Caco-2 (cell line): ENCODE results near the gene GGA1. TPM values are rescaled to one million over a fixed set of nuclear protein-coding genes. Genes with fewer than 3 reads are reported as not detected.

Source experiments
- BruUV-seq: library from RNA; stranded (reverse); fragments of 400-500 nt; replicated peaks from 2 replicates; lab custom pipeline; 2021; lab: Mats Ljungman, UMichigan
- CTCF ChIA-PET: fragments of 300-600 bp; sonication (Branson Sonifier 250); formaldehyde crosslinking; loops from one replicate; lab custom pipeline; 2022; ENCODE audit warnings: antibody characterized with exemption; lab: Charles Lee
- POLR2A ChIA-PET: fragments of 300-600 bp; sonication (Branson Sonifier 250); formaldehyde crosslinking; loops from one replicate; lab custom pipeline; 2022; ENCODE audit warnings: antibody characterized with exemption; lab: Charles Lee
- DNase-seq, 2 experiments: peaks; one replicate each; pipeline versions ENCODE4 v3.0.0 to v3.0.0-alpha.2; 2020 to 2022
- H3K27me3 ChIP-seq: replicated peaks from 2 replicates; pipeline ENCODE4 v1.6.0; 2011; ENCODE audit warnings: low read length; ENCODE audit not compliant: control insufficient read depth, insufficient read depth
- H3K36me3 ChIP-seq: 2 replicates; pipeline ENCODE4 v1.5.1; 2011; ENCODE audit warnings: low read length; ENCODE audit not compliant: control insufficient read depth, insufficient read depth
- H3K4me1 ChIP-seq: fragments of 250-450 bp; sonication (Bioruptor Pico); 2 replicates; pipeline ENCODE4 v1.5.1; 2020; ENCODE audit warnings: mild to moderate bottlenecking
- H3K4me3 ChIP-seq: 2 replicates; pipeline ENCODE4 v1.5.1; 2011; ENCODE audit warnings: low read depth, mild to moderate bottlenecking, control low read depth, low read length
- H3K9me3 ChIP-seq: fragments of 250-450 bp; sonication (Bioruptor Pico); 2 replicates; pipeline ENCODE4 v1.5.1; 2020; ENCODE audit warnings: mild to moderate bottlenecking, moderate library complexity
- H3K27ac Mint-ChIP-seq: one replicate; pipeline ENCODE4 v1.8.0; 2022; ENCODE audit warnings: mixed read lengths; ENCODE audit not compliant: unreplicated experiment
- H3K27me3 Mint-ChIP-seq: one replicate; pipeline ENCODE4 v1.8.0; 2022; ENCODE audit warnings: mixed read lengths; ENCODE audit not compliant: insufficient read depth, unreplicated experiment
- H3K36me3 Mint-ChIP-seq: one replicate; pipeline ENCODE4 v1.8.0; 2022; ENCODE audit warnings: mild to moderate bottlenecking, mixed read lengths; ENCODE audit not compliant: insufficient read depth, unreplicated experiment
- H3K4me1 Mint-ChIP-seq: one replicate; pipeline ENCODE4 v1.8.0; 2022; ENCODE audit warnings: low read depth, mixed read lengths; ENCODE audit not compliant: unreplicated experiment
- H3K4me3 Mint-ChIP-seq: one replicate; pipeline ENCODE4 v1.8.0; 2022; ENCODE audit warnings: mild to moderate bottlenecking, moderate library complexity, mixed read lengths; ENCODE audit not compliant: unreplicated experiment
- H3K9me3 Mint-ChIP-seq: one replicate; pipeline ENCODE4 v1.8.0; 2022; ENCODE audit warnings: mixed read lengths; ENCODE audit not compliant: unreplicated experiment
- intact Hi-C: fragments of 100-400 bp; cut with micrococcal nuclease; formaldehyde crosslinking; loops from one replicate; pipeline ENCODE4 v1.10.0; 2022; ENCODE audit not compliant: unreplicated experiment
- total RNA-seq: library from RNA; stranded (reverse); gene quantifications from 2 replicates; pipeline ENCODE4 v1.2.3, GENCODE V29; 2022
- TF ChIP-seq, protein P1 (sequence below), 2 experiments: fragments of 200-600 bp in 1 of 2; IDR thresholded peaks; 1 replicate in 1 of 2; 2 replicates in 1 of 2; pipeline versions ENCODE4 v1.5.1 to v1.8.0; 2011 to 2022; ENCODE audit warnings: antibody characterized with exemption in 1 of 2, control low read depth in 1 of 2, inconsistent platforms in 1 of 2, low read depth in 1 of 2, low read length in 1 of 2, mild to moderate bottlenecking in 1 of 2, moderate library complexity in 1 of 2; ENCODE audit not compliant: insufficient read depth in 1 of 2, severe bottlenecking in 1 of 2, unreplicated experiment in 1 of 2

Gene GGA1
- total RNA-seq, 1 experiment from 2014 or later, result 65.7 TPM

DNA sequence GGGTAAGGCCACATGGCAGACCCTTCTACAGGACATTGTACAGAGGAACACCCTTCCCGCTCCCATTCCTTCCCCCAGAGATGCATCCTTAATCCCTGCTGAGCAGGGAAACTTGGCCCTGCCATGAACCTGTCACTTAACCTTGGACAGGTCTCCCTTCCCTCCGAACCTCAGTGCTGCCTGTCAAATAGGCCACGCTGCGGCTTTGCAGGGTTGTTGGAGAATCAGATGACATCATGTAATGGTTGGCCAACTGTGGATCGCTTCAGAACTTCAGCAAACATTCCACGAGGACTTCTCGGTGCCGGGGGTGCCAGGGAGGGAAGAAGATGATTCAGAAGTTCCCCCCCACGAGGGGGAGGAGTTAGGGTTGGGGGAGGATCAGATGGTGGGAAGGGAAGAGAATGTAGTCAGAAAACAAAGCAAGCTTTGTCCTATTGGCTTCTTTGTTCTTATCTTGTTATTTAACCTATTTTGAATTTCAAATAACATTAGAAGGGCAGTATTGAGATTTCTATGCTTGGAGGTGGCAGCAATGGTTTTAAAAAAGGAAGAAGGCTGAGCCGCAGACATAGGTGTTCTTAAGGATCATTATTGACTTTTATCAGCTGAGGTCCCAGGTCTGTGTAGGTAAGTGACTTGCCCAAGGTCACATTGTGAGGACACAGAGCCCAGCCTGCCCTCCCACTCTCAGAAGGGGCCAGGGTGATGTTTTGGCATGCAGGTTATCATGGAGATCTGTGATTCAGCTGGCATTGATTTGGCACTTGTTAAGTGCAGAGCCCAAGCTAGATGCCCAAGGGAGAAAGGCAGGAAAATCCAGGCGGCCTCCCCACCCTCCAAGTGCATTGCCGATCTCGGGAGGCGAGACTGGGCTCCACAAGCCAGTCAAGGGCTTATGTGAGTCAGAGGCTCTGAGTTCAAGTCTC lies 45.2 kb upstream of the GGA1 start:
- Histone ChIP-seq H3K4me3 (no peak overlapping the region), H3K36me3 (peaks cover 7% of the 10 kb centered on the region), H3K27me3 (no peaks in the 10 kb centered on the region), H3K4me1 (peaks cover 55% of the 10 kb centered on the region), H3K9me3 (no peaks in the 10 kb centered on the region)
- ChIA-PET CTCF (interaction anchor here (1.1 to 3.0 kb wide), 4 partner anchors 18 to 95 kb away, joined by 4 to 17 read pairs (median 6); partner anchors contain the start of gene PDXP), POLR2A (interaction anchor here (0.6 kb wide), 3 partner anchors 17 to 24 kb away, joined by 3 read pairs; partner anchors contain the start of gene LGALS2)
- H3K9me3 Mint-ChIP-seq, result no peaks in the 10 kb centered on the region
- peak overlapping the region; percentile 70 for H3K27ac Mint-ChIP-seq
- H3K36me3 Mint-ChIP-seq, result peaks cover 69% of the 10 kb centered on the region
- DNase-seq, result peak; percentile 77 to 79
- no TSS peak for BruUV-seq
- peak overlapping the region; percentile 76 for H3K4me3 Mint-ChIP-seq
- TF ChIP-seq, protein P1, sequence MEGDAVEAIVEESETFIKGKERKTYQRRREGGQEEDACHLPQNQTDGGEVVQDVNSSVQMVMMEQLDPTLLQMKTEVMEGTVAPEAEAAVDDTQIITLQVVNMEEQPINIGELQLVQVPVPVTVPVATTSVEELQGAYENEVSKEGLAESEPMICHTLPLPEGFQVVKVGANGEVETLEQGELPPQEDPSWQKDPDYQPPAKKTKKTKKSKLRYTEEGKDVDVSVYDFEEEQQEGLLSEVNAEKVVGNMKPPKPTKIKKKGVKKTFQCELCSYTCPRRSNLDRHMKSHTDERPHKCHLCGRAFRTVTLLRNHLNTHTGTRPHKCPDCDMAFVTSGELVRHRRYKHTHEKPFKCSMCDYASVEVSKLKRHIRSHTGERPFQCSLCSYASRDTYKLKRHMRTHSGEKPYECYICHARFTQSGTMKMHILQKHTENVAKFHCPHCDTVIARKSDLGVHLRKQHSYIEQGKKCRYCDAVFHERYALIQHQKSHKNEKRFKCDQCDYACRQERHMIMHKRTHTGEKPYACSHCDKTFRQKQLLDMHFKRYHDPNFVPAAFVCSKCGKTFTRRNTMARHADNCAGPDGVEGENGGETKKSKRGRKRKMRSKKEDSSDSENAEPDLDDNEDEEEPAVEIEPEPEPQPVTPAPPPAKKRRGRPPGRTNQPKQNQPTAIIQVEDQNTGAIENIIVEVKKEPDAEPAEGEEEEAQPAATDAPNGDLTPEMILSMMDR (IDR thresholded peaks at IDR 0.05; ENCODE audit: insufficient read depth in 1 of 2, low read depth in 1 of 2, low read length in 1 of 2, severe bottlenecking in 1 of 2, unreplicated experiment in 1 of 2), result no peak
- peaks cover 13% of the 10 kb centered on the region for H3K4me1 Mint-ChIP-seq
- H3K27me3 Mint-ChIP-seq, result no peaks in the 10 kb centered on the region
- intact Hi-C loops, result no loop called here

DNA sequence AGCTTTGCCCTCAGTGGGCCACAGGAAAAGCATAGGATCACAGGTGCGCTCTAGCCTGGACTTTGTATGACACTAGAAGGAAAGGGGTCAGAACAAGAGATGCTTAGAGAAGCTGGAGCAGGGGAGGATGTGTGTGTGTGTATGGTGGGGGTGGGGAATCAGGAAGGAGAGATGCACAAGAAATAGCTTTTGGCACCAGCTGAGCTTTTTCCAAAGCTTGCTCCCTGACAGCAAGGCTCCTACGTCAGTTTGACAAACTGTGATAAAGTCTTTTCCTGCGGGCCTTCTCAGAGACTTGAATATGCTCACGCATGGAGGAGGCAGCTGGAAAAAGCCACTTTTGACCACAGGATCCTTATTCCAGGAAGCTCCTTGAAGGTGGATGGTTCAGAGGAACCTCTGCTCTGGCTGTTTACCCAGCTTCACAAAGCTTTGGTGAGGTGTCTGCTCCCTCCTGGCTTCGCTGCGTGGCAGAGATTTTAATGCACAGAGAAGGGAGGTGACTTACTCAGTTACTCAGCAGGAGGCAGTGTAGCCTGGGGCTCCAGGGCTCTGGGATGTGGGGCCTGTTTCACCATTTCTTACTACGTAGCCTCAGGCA lies 44.4 kb upstream of the GGA1 start:
- H3K27me3 Mint-ChIP-seq, result no peaks in the 10 kb centered on the region
- Histone ChIP-seq H3K27me3 (no peaks in the 10 kb centered on the region), H3K36me3 (peaks cover 7% of the 10 kb centered on the region), H3K4me3 (no peak overlapping the region), H3K9me3 (no peaks in the 10 kb centered on the region), H3K4me1 (peaks cover 63% of the 10 kb centered on the region)
- BruUV-seq, result no TSS peak
- H3K4me1 Mint-ChIP-seq, result peaks cover 16% of the 10 kb centered on the region
- DNase-seq, result no peak
- H3K27ac Mint-ChIP-seq, result peak overlapping the region; percentile 70
- peaks cover 77% of the 10 kb centered on the region for H3K36me3 Mint-ChIP-seq
- CTCF ChIA-PET, result interaction anchor here (0.7 to 3.0 kb wide), 4 partner anchors 19 to 36 kb away, joined by 4 to 17 read pairs (median 6); no protein-coding TSS in a partner anchor
- POLR2A ChIA-PET, result no interaction called here
- peak overlapping the region; percentile 76 for H3K4me3 Mint-ChIP-seq
- H3K9me3 Mint-ChIP-seq, result no peaks in the 10 kb centered on the region
- TF ChIP-seq, protein P1 (IDR thresholded peaks at IDR 0.05; ENCODE audit: insufficient read depth in 1 of 2, low read depth in 1 of 2, low read length in 1 of 2, severe bottlenecking in 1 of 2, unreplicated experiment in 1 of 2), result no peak
- intact Hi-C loops, result no loop called here

DNA sequence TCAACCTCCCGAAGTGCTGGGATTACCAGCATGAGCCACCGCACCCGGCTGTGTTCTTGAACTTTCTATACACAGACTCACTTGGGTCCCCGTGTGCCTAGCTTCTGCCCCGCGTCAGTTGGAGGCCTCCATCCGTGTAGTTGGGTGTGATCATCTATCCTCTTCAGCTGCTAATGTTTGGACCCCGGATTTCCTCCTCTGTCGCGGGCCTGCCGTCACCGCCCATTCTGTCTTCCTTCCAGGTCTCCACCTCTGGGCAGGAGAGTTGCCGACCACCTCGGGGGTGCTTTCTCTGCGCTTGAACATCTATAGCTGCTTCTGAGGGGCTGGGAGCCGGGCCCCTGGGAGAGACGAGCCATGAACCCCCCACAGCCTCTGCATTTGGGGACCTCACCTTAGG lies 42.8 kb upstream of the GGA1 start:
- no peaks in the 10 kb centered on the region for H3K9me3 Mint-ChIP-seq
- peaks cover 32% of the 10 kb centered on the region for H3K4me1 Mint-ChIP-seq
- BruUV-seq, result no TSS peak
- no peak overlapping the region for H3K4me3 Mint-ChIP-seq
- peaks cover 93% of the 10 kb centered on the region for H3K36me3 Mint-ChIP-seq
- Histone ChIP-seq H3K36me3 (peaks cover 11% of the 10 kb centered on the region), H3K27me3 (no peaks in the 10 kb centered on the region), H3K4me3 (no peak overlapping the region), H3K9me3 (no peaks in the 10 kb centered on the region), H3K4me1 (peaks cover 72% of the 10 kb centered on the region)
- DNase-seq, result no peak
- POLR2A ChIA-PET, result no interaction called here
- no peaks in the 10 kb centered on the region for H3K27me3 Mint-ChIP-seq
- CTCF ChIA-PET, result interaction anchor here (1.0 to 5.3 kb wide), 5 partner anchors 14 to 28 kb away, joined by 3 to 54 read pairs (median 30); partner anchors contain the start of gene LGALS2
- H3K27ac Mint-ChIP-seq, result peak overlapping the region; percentile 17
- TF ChIP-seq, protein P1 (IDR thresholded peaks at IDR 0.05; ENCODE audit: insufficient read depth in 1 of 2, low read depth in 1 of 2, low read length in 1 of 2, severe bottlenecking in 1 of 2, unreplicated experiment in 1 of 2), result no peak
- intact Hi-C loops, result loop anchor here (5.0 kb wide), 1 partner anchor 41 kb away; the partner anchor contains the start of gene GGA1
